ENCODE data around the gene AMOTL2.

DNA sequence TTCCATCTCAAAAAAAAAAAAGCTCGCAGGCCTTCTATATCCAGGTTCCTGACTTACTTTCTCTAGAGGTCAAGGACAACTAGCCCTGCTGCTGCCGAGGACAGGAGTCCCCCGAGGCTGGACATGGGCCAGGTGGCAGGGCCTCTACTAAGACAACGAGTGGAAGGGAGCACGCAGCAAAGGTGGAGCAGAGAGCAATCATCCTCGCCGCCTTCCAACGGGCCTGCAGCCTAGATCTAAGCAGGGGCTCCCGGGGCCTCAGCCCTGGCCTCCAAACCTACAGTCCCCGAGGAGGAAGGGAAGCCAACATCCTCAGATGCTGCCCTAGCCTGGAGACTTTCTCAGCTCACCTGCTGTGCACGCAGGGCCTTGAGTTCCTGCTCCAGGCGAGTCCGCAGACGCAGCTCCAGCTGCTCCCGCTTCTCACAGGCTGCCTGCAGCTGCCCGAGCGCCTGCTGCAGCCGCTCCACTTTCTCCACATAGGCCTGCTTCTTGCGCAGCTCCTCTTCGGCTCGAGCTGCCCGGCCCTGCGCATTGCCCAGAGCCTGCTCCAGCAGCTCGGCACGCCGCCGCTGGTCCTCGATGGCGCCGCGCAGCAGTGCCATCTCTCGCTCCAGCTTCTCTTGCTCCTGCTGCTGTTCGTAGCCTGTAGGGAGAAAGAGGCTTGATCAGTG is 12.9 kb downstream of the AMOTL2 start:
- TF ChIP-seq, protein P1, sequence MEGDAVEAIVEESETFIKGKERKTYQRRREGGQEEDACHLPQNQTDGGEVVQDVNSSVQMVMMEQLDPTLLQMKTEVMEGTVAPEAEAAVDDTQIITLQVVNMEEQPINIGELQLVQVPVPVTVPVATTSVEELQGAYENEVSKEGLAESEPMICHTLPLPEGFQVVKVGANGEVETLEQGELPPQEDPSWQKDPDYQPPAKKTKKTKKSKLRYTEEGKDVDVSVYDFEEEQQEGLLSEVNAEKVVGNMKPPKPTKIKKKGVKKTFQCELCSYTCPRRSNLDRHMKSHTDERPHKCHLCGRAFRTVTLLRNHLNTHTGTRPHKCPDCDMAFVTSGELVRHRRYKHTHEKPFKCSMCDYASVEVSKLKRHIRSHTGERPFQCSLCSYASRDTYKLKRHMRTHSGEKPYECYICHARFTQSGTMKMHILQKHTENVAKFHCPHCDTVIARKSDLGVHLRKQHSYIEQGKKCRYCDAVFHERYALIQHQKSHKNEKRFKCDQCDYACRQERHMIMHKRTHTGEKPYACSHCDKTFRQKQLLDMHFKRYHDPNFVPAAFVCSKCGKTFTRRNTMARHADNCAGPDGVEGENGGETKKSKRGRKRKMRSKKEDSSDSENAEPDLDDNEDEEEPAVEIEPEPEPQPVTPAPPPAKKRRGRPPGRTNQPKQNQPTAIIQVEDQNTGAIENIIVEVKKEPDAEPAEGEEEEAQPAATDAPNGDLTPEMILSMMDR (IDR thresholded peaks at IDR 0.05; ENCODE audit: insufficient read depth, low read length, poor library complexity, severe bottlenecking), result no peak
- TF ChIP-seq EZH2phosphoT487 (conservative IDR thresholded peaks at IDR 0.05; ENCODE audit: low read length), result no peak

All from SU-DHL-6 (cell line).